8988T (cell line): ENCODE data around the gene CLDN24.

Source experiments
- DNase-seq: peaks from one replicate; pipeline ENCODE4 v3.0.0; 2011

CLDN24 gene

GRCh38 chr4:183322326-183322725 lies at the start of gene CLDN24:
TSS of gene CLDN24 (minus strand) at chr4:183322426. CDS start at chr4:183322426, 0 bp downstream.
- DNase-seq = no peak

- DNase-seq = no peak
Measured at GRCh38 chr4:183370786-183371185, 48.6 kb upstream of the CLDN24 start.

GRCh38 chr4:183369073-183369472 lies 46.8 kb upstream of the CLDN24 start:
- no peak for DNase-seq

- DNase-seq = no peak
Measured at GRCh38 chr4:183366206-183366835, 44.1 kb upstream of the CLDN24 start.

- no peak for DNase-seq
Measured at GRCh38 chr4:183364025-183364424, 41.8 kb upstream of the CLDN24 start.

- peak; percentile 42 for DNase-seq
Measured at GRCh38 chr4:183362916-183363542, 40.8 kb upstream of the CLDN24 start.

GRCh38 chr4:183362036-183362435 lies 39.8 kb upstream of the CLDN24 start:
- DNase-seq = no peak

GRCh38 chr4:183360161-183360919 lies 38.1 kb upstream of the CLDN24 start:
- no peak for DNase-seq

- no peak for DNase-seq
Measured at GRCh38 chr4:183358215-183358755, 36.1 kb upstream of the CLDN24 start.

- DNase-seq = no peak
Measured at GRCh38 chr4:183356931-183357675, 34.9 kb upstream of the CLDN24 start.

GRCh38 chr4:183356173-183356830 lies 34.1 kb upstream of the CLDN24 start:
- no peak for DNase-seq

- no peak for DNase-seq
Measured at GRCh38 chr4:183355405-183355804, 33.2 kb upstream of the CLDN24 start.

GRCh38 chr4:183354219-183354618 lies 32.0 kb upstream of the CLDN24 start:
- DNase-seq = no peak

- DNase-seq = no peak
Measured at GRCh38 chr4:183353557-183353956, 31.3 kb upstream of the CLDN24 start.

- DNase-seq = no peak
Measured at GRCh38 chr4:183352546-183352945, 30.3 kb upstream of the CLDN24 start.

GRCh38 chr4:183350317-183351071 lies 28.3 kb upstream of the CLDN24 start:
- no peak for DNase-seq

- no peak for DNase-seq
Measured at GRCh38 chr4:183349673-183350072, 27.4 kb upstream of the CLDN24 start.

- no peak for DNase-seq
Measured at GRCh38 chr4:183348706-183349659, 26.8 kb upstream of the CLDN24 start.

GRCh38 chr4:183348136-183348535 lies 25.9 kb upstream of the CLDN24 start:
- no peak for DNase-seq

GRCh38 chr4:183347566-183347965 lies 25.3 kb upstream of the CLDN24 start:
- DNase-seq = no peak

- DNase-seq = no peak
Measured at GRCh38 chr4:183347146-183347545, 24.9 kb upstream of the CLDN24 start.
